H9 (cell line): ENCODE measurements around the gene SLCO3A1. TPM values are rescaled to one million over a fixed set of nuclear protein-coding genes. Genes with fewer than 3 reads are reported as not detected.

Experiments used
- DNase-seq: peaks from one replicate; pipeline ENCODE4 v3.0.0-alpha.2; 2017
- H2AFZ ChIP-seq: one replicate; pipeline ENCODE4 v1.6.1; 2013; ENCODE audit warnings: mild to moderate bottlenecking, low read length, control low read depth, moderate library complexity
- H2AK5ac ChIP-seq: 2 replicates; pipeline ENCODE4 v1.6.1; 2013; ENCODE audit warnings: low read length, control low read depth, mixed read lengths; ENCODE audit not compliant: insufficient read length
- H2BK120ac ChIP-seq: one replicate; pipeline ENCODE4 v1.6.1; 2013; ENCODE audit warnings: low read depth, mild to moderate bottlenecking, low read length, control low read depth, inconsistent platforms; ENCODE audit not compliant: poor library complexity, severe bottlenecking
- H2BK12ac ChIP-seq: 2 replicates; pipeline ENCODE4 v1.6.1; 2013; ENCODE audit warnings: low read length, control low read depth, mixed read lengths, low read depth; ENCODE audit not compliant: insufficient read length
- H2BK15ac ChIP-seq: 2 replicates; pipeline ENCODE4 v1.6.1; 2013; ENCODE audit warnings: low read depth, low read length, control low read depth
- H2BK20ac ChIP-seq: one replicate; pipeline ENCODE4 v1.6.1; 2013; ENCODE audit warnings: low read depth, mild to moderate bottlenecking, low read length, control low read depth, inconsistent platforms; ENCODE audit not compliant: poor library complexity, severe bottlenecking
- H2BK5ac ChIP-seq: 2 replicates; pipeline ENCODE4 v1.6.1; 2013; ENCODE audit warnings: low read length, control low read depth, mixed read lengths; ENCODE audit not compliant: insufficient read length
- H3K14ac ChIP-seq: 2 replicates; pipeline ENCODE4 v1.6.1; 2013; ENCODE audit warnings: low read length, control low read depth; ENCODE audit not compliant: insufficient read depth
- H3K18ac ChIP-seq: 2 replicates; pipeline ENCODE4 v1.6.1; 2013; ENCODE audit warnings: low read depth, mild to moderate bottlenecking, mixed read lengths, low read length, control low read depth; ENCODE audit not compliant: insufficient read length
- H3K23ac ChIP-seq: 2 replicates; pipeline ENCODE4 v1.6.1; 2013; ENCODE audit warnings: low read length, control low read depth, mixed read lengths, low read depth; ENCODE audit not compliant: insufficient read length
- H3K23me2 ChIP-seq: 2 replicates; pipeline ENCODE4 v1.6.1; 2013; ENCODE audit warnings: low read depth, mild to moderate bottlenecking, mixed read lengths, low read length, control low read depth; ENCODE audit not compliant: insufficient read length, poor library complexity, severe bottlenecking
- H3K27ac ChIP-seq: 2 replicates; pipeline ENCODE4 v1.5.1; 2013; ENCODE audit warnings: low read length, control low read depth, mixed read lengths, low read depth; ENCODE audit not compliant: insufficient read length
- H3K27me3 ChIP-seq: 2 replicates; pipeline ENCODE4 v1.6.1; 2013; ENCODE audit warnings: low read length, control low read depth, inconsistent platforms; ENCODE audit not compliant: insufficient read depth
- H3K4ac ChIP-seq: 2 replicates; pipeline ENCODE4 v1.6.1; 2013; ENCODE audit warnings: low read depth, mild to moderate bottlenecking, control low read depth, inconsistent platforms, low read length, moderate library complexity
- H3K4me1 ChIP-seq: 2 replicates; pipeline ENCODE4 v1.6.1; 2013; ENCODE audit warnings: low read length, control low read depth, inconsistent platforms; ENCODE audit not compliant: insufficient read depth
- H3K4me2 ChIP-seq: 2 replicates; pipeline ENCODE4 v1.6.1; 2013; ENCODE audit warnings: low read length, control low read depth, mixed read lengths; ENCODE audit not compliant: insufficient read length, insufficient read depth
- H3K56ac ChIP-seq: 2 replicates; pipeline ENCODE4 v1.6.1; 2013; ENCODE audit warnings: low read depth, mild to moderate bottlenecking, mixed read lengths, low read length, control low read depth; ENCODE audit not compliant: insufficient read length
- H3K79me1 ChIP-seq: 2 replicates; pipeline ENCODE4 v1.6.1; 2013; ENCODE audit warnings: low read depth, mild to moderate bottlenecking, moderate library complexity, low read length, control low read depth, inconsistent platforms; ENCODE audit not compliant: insufficient read depth, poor library complexity, severe bottlenecking
- H3K79me2 ChIP-seq: 2 replicates; pipeline ENCODE4 v1.6.1; 2013; ENCODE audit warnings: low read length, control low read depth, inconsistent platforms; ENCODE audit not compliant: insufficient read depth
- H3K9ac ChIP-seq: 2 replicates; pipeline ENCODE4 v1.6.1; 2013; ENCODE audit warnings: low read length, control low read depth, mixed read lengths; ENCODE audit not compliant: insufficient read length; ENCODE audit errors: extremely low read depth
- H3K9me3 ChIP-seq: one replicate; pipeline ENCODE4 v1.6.1; 2013; ENCODE audit warnings: low read depth, low read length, inconsistent platforms; ENCODE audit not compliant: control insufficient read depth
- H3T11ph ChIP-seq: one replicate; pipeline ENCODE4 v1.6.1; 2013; ENCODE audit warnings: mild to moderate bottlenecking, low read length, control low read depth, inconsistent platforms
- H4K20me1 ChIP-seq: one replicate; pipeline ENCODE4 v1.6.1; 2013; ENCODE audit not compliant: control insufficient read depth, insufficient read length, insufficient read depth
- H4K5ac ChIP-seq: 2 replicates; pipeline ENCODE4 v1.6.1; 2013; ENCODE audit warnings: low read depth, mild to moderate bottlenecking, mixed read lengths, low read length, control low read depth; ENCODE audit not compliant: insufficient read length
- H4K8ac ChIP-seq: replicated peaks from 2 replicates; pipeline ENCODE4 v1.6.1; 2013; ENCODE audit warnings: low read length, control low read depth, mixed read lengths, low read depth; ENCODE audit not compliant: insufficient read length
- H4K91ac ChIP-seq: 2 replicates; pipeline ENCODE4 v1.6.1; 2013; ENCODE audit warnings: low read depth, mild to moderate bottlenecking, moderate library complexity, mixed read lengths, low read length, control low read depth; ENCODE audit not compliant: insufficient read length
- H3K27ac Mint-ChIP-seq, 3 experiments: 2 replicates in 2 of 3; 3 replicates in 1 of 3; pipeline ENCODE4 v1.8.0; 2020 to 2021; ENCODE audit warnings: mixed read lengths in 3 of 3, mild to moderate bottlenecking in 1 of 3, moderate library complexity in 1 of 3
- H3K27me3 Mint-ChIP-seq: 2 replicates; pipeline ENCODE4 v1.8.0; 2021; ENCODE audit warnings: low read depth, mild to moderate bottlenecking, moderate library complexity, mixed read lengths
- H3K36me3 Mint-ChIP-seq, 3 experiments: 2 replicates in 2 of 3; 3 replicates in 1 of 3; pipeline ENCODE4 v1.8.0; 2020 to 2021; ENCODE audit warnings: low read depth in 3 of 3, mixed read lengths in 3 of 3; ENCODE audit not compliant: insufficient read depth in 1 of 3
- H3K4me1 Mint-ChIP-seq, 2 experiments: 2 replicates each; pipeline ENCODE4 v1.8.0; 2020; ENCODE audit warnings: mixed read lengths in 2 of 2
- H3K4me3 Mint-ChIP-seq, 2 experiments: 2 replicates in 1 of 2; 3 replicates in 1 of 2; pipeline ENCODE4 v1.8.0; 2020 to 2021; ENCODE audit warnings: mild to moderate bottlenecking in 2 of 2, mixed read lengths in 2 of 2, moderate library complexity in 1 of 2
- H3K9me3 Mint-ChIP-seq, 2 experiments: 2 replicates in 1 of 2; 3 replicates in 1 of 2; pipeline ENCODE4 v1.8.0; 2020; ENCODE audit warnings: mild to moderate bottlenecking in 2 of 2, mixed read lengths in 2 of 2, moderate library complexity in 1 of 2
- CTCF ChIP-seq: fragments of 200-600 bp; sonication (generic); conservative IDR thresholded peaks from 3 replicates; pipeline ENCODE4 v1.8.0; 2021; ENCODE audit warnings: antibody characterized with exemption, mild to moderate bottlenecking
- WGBS: extraction: QIAGEN DNeasy Blood & Tissue Kit; methylation state at CpG from one replicate; pipeline ENCODE4 v1.1.7; 2013; ENCODE audit warnings: missing lambda C conversion rate, low lambda C conversion rate, mixed read lengths; ENCODE audit not compliant: insufficient read length; ENCODE audit errors: extremely low coverage; 5-methylcytosine and 5-hydroxymethylcytosine counted together
- total RNA-seq: library from RNA; stranded (reverse); gene quantifications from 2 replicates; pipeline ENCODE4 v1.2.1, GENCODE V29; 2021

Gene SLCO3A1
- total RNA-seq, 1 experiment from 2014 or later, result 9.4 TPM

DNA sequence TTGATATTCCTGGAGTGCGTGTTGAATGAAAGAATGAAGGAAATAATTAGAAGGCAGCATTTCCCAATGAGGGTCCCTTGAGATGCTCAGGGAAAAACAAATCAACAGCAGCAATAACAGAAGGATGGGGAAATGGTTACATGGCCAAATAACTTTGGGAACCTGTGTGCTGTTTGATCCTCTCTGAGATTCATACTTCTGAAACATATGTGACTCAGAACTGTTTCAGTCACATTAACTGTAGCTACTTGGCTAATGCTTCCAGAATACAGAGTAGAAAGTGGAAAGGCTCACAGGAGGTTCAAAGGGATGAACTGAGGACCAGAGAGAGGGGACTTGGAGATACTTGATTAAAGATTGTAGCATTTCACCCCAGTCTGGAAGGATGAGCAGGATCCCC is 258.2 kb downstream of the SLCO3A1 start:
- Histone ChIP-seq H2BK120ac (no peak overlapping the region), H2BK12ac (no peak overlapping the region), H3K9ac (no peak overlapping the region), H2BK5ac (no peak overlapping the region), H3K18ac (no peak overlapping the region), H4K8ac (no peak overlapping the region), H4K91ac (no peak overlapping the region), H2AK5ac (no peak overlapping the region), H3K79me1 (no peaks in the 10 kb centered on the region), H3K4me2 (no peak overlapping the region), H3K4ac (no peak overlapping the region), H2AFZ (no peak overlapping the region), H3K27me3 (no peaks in the 10 kb centered on the region), H3K56ac (no peak overlapping the region), H4K5ac (no peak overlapping the region), H3T11ph (no peak overlapping the region), H3K27ac (no peak overlapping the region), H3K79me2 (no peaks in the 10 kb centered on the region), H3K9me3 (no peaks in the 10 kb centered on the region), H4K20me1 (no peaks in the 10 kb centered on the region), H3K23ac (no peak overlapping the region), H3K23me2 (no peaks in the 10 kb centered on the region), H3K14ac (no peak overlapping the region), H2BK15ac (no peak overlapping the region), H3K4me1 (peaks cover 6% of the 10 kb centered on the region; the same call in 1 of the 2 replicates), H2BK20ac (no peak overlapping the region)
- H3K4me1 Mint-ChIP-seq, result peaks cover 34 to 36% of the 10 kb centered on the region in 2 experiments
- no peaks in the 10 kb centered on the region; a peak in 1 of 5 replicates for H3K9me3 Mint-ChIP-seq
- H3K4me3 Mint-ChIP-seq, result no peak overlapping the region
- no peak overlapping the region for H3K27ac Mint-ChIP-seq
- no peak for DNase-seq
- TF ChIP-seq CTCF, result no peak
- no CpG with 5 or more reads among the region's 1 CpG for WGBS
- 0 out of 7 replicates have a peak, but pooled peaks cover 0 to 2% (median 0%) of the 10 kb centered on the region in 3 experiments for H3K36me3 Mint-ChIP-seq
- H3K27me3 Mint-ChIP-seq, result peaks cover 46% of the 10 kb centered on the region
